Thoracic aorta (tissue), 2 donors: ENCODE measurements around the gene SMCHD1. TPM values are rescaled to one million over a fixed set of nuclear protein-coding genes. Genes with fewer than 3 reads are reported as not detected.

Source experiments
- ATAC-seq: fragments of 150-250 bp; one replicate; pipeline ENCODE4 v1.8.0; 2017; ENCODE audit warnings: low read depth; ENCODE audit not compliant: insufficient number of reproducible peaks, low FRiP score
- DNase-seq: peaks from one replicate; pipeline ENCODE4 v3.0.0-alpha.2; 2020; ENCODE audit warnings: low spot score
- H3K27ac ChIP-seq, 2 donors: fragments of 200-600 bp; sonication (generic); 1 replicate in 1 of 2; 2 replicates in 1 of 2; pipeline ENCODE4 v1.5.1; 2016; ENCODE audit warnings: mild to moderate bottlenecking in 2 of 2, moderate library complexity in 2 of 2
- H3K27me3 ChIP-seq: fragments of 200-600 bp; sonication (generic); replicated peaks from 2 replicates; pipeline ENCODE4 v1.6.0; 2016; ENCODE audit warnings: mild to moderate bottlenecking; ENCODE audit not compliant: insufficient read depth
- H3K36me3 ChIP-seq: fragments of 200-600 bp; sonication (generic); one replicate; pipeline ENCODE4 v1.5.1; 2016
- H3K4me1 ChIP-seq, 2 donors: fragments of 200-600 bp; sonication (generic); 1 replicate in 1 of 2; 2 replicates in 1 of 2; pipeline versions ENCODE4 v1.5.1 to v1.6.0; 2016; ENCODE audit warnings: low read depth in 2 of 2, mild to moderate bottlenecking in 1 of 2; ENCODE audit not compliant: control insufficient read depth in 1 of 2
- H3K4me3 ChIP-seq: fragments of 200-600 bp; sonication (generic); 2 replicates; pipeline ENCODE4 v1.5.1; 2016; ENCODE audit warnings: mild to moderate bottlenecking
- H3K9me3 ChIP-seq: fragments of 200-600 bp; sonication (generic); 2 replicates; pipeline ENCODE4 v1.5.1; 2016
- CTCF ChIP-seq: fragments of 200-600 bp; sonication (generic); IDR thresholded peaks from one replicate; pipeline ENCODE4 v1.5.1; 2019; ENCODE audit warnings: antibody characterized with exemption
- total RNA-seq, 2 donors: library from RNA; depleted of rRNA; stranded (reverse); fragments of >200 nt; gene quantifications; one replicate each; pipeline versions ENCODE4 v1.1.0 to v1.2.3, GENCODE V29; 2016

The SMCHD1 gene
- 100 to 1,000 TPM in 1 of 2 donors, 10 to 100 TPM in 1; 73.8 to 107 TPM for total RNA-seq

GRCh38 chr18:2655178-2655953 is at the start of gene SMCHD1:
SMCHD1 (plus strand) TSS chr18:2655726; CDS start chr18:2656076, 350 bp downstream.
- H3K27ac ChIP-seq = peak within 1 kb of the TSS; percentile 92 to 99
- DNase-seq = peak; percentile 53
- H3K27me3 ChIP-seq = no peaks in the 10 kb centered on the region
- peaks cover 25 to 33% of the 10 kb centered on the region in 2 donors for H3K4me1 ChIP-seq
- TF ChIP-seq CTCF = no peak
- peak within 1 kb of the TSS; percentile 79 for H3K4me3 ChIP-seq
- ATAC-seq = peak; percentile 58
- no peaks in the 10 kb centered on the region for H3K9me3 ChIP-seq
- no peaks in the 10 kb centered on the region for H3K36me3 ChIP-seq

GRCh38 chr18:2606335-2606734 is 49.2 kb upstream of the SMCHD1 start:
- no peak overlapping the region for H3K4me3 ChIP-seq
- DNase-seq = no peak
- no peaks in the 10 kb centered on the region for H3K27me3 ChIP-seq
- no peaks in the 10 kb centered on the region for H3K4me1 ChIP-seq
- TF ChIP-seq CTCF = no peak
- H3K27ac ChIP-seq = no peak overlapping the region
- no peaks in the 10 kb centered on the region for H3K9me3 ChIP-seq
- no peak for ATAC-seq
- no peaks in the 10 kb centered on the region for H3K36me3 ChIP-seq

GRCh38 chr18:2609604-2610003 is 45.9 kb upstream of the SMCHD1 start:
- H3K27ac ChIP-seq = no peak overlapping the region
- ATAC-seq = no peak
- no peak overlapping the region for H3K4me3 ChIP-seq
- no peak for TF ChIP-seq CTCF
- no peaks in the 10 kb centered on the region for H3K36me3 ChIP-seq
- H3K9me3 ChIP-seq = no peaks in the 10 kb centered on the region
- DNase-seq = no peak
- H3K27me3 ChIP-seq = no peaks in the 10 kb centered on the region
- H3K4me1 ChIP-seq = no peaks in the 10 kb centered on the region

DNA sequence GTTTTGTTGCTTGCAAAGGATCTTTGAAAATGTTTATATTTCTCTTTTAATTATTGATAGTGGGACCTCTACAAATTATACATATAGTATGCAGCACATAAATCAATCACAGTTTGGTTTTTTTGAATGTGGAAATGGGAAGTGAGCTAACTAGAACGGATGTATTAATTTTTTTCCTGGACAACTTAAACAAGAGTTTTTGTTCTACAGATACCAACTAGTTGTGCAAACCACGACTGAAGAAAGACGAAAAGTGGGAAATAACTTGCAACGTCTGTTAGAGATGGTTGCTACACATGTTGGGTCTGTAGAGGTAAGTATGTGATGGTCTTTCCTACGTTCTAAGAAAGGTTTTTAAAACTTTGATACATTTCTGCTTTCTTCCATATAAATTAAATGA is 45.0 kb upstream of the SMCHD1 start:
- Histone ChIP-seq H3K36me3 (no peaks in the 10 kb centered on the region), H3K27me3 (no peaks in the 10 kb centered on the region), H3K27ac (no peak overlapping the region), H3K9me3 (no peaks in the 10 kb centered on the region), H3K4me1 (no peaks in the 10 kb centered on the region), H3K4me3 (no peak overlapping the region)
- no peak for TF ChIP-seq CTCF
- DNase-seq (no peak), ATAC-seq (no peak)

- Histone ChIP-seq H3K4me3 (no peak overlapping the region), H3K36me3 (no peaks in the 10 kb centered on the region), H3K27ac (no peak overlapping the region), H3K27me3 (no peaks in the 10 kb centered on the region), H3K4me1 (no peaks in the 10 kb centered on the region), H3K9me3 (no peaks in the 10 kb centered on the region)
- DNase-seq (no peak), ATAC-seq (no peak)
- no peak for TF ChIP-seq CTCF
Observed at GRCh38 chr18:2612996-2613395, 42.5 kb upstream of the SMCHD1 start.
